Measurements from ENCODE around the gene VAT1.

The VAT1 gene

GRCh38 chr17:43027091-43028032 lies 5.2 kb upstream of the VAT1 start:
- DNase-seq (ENCODE audit: low read depth): no peak
- no peak for TF ChIP-seq CTCF (conservative IDR thresholded peaks at IDR 0.05; ENCODE audit: control insufficient read depth, insufficient read depth, low read depth, low read length)
- H3K4me3 ChIP-seq (ENCODE audit: control insufficient read depth, low read depth, low read length): no peak overlapping the region

GRCh38 chr17:43026595-43026994 lies 4.4 kb upstream of the VAT1 start:
- H3K4me3 ChIP-seq (ENCODE audit: control insufficient read depth, low read depth, low read length): no peak overlapping the region
- DNase-seq (ENCODE audit: low read depth): no peak
- TF ChIP-seq CTCF (conservative IDR thresholded peaks at IDR 0.05; ENCODE audit: control insufficient read depth, insufficient read depth, low read depth, low read length): no peak

- no peak overlapping the region for H3K4me3 ChIP-seq (ENCODE audit: control insufficient read depth, low read depth, low read length)
- DNase-seq (ENCODE audit: low read depth): no peak
- TF ChIP-seq CTCF (conservative IDR thresholded peaks at IDR 0.05; ENCODE audit: control insufficient read depth, insufficient read depth, low read depth, low read length): no peak
These were observed 3.8 kb upstream of the VAT1 start for GRCh38 chr17:43025766-43026537.

GRCh38 chr17:43025290-43025657 lies 3.1 kb upstream of the VAT1 start:
- peak overlapping the region; percentile 26 for H3K4me3 ChIP-seq (ENCODE audit: control insufficient read depth, low read depth, low read length)
- TF ChIP-seq CTCF (conservative IDR thresholded peaks at IDR 0.05; ENCODE audit: control insufficient read depth, insufficient read depth, low read depth, low read length): no peak
- no peak for DNase-seq (ENCODE audit: low read depth)

- peak within 1 kb of the TSS; percentile 66 for H3K4me3 ChIP-seq (ENCODE audit: control insufficient read depth, low read depth, low read length)
- peak; percentile 97 for DNase-seq (ENCODE audit: low read depth)
- peak; percentile 85 for TF ChIP-seq CTCF (conservative IDR thresholded peaks at IDR 0.05; ENCODE audit: control insufficient read depth, insufficient read depth, low read depth, low read length)
These were observed 2.5 kb upstream of the VAT1 start, which contains the start of gene RND2 for GRCh38 chr17:43024407-43025289. Gene RND2, plus strand, starts transcription at chr17:43025231. Its CDS starts 117 bp downstream, at chr17:43025348.
